GM23338 (cell line): Measurements from ENCODE around the gene SLC25A10. TPM values are rescaled to one million over a fixed set of nuclear protein-coding genes. Genes with fewer than 3 reads are reported as not detected.

Source experiments
- ATAC-seq: fragments of 200-7000 bp; cut with Tn5 transposase; 3 replicates; pipeline ENCODE4 v1.9.1; 2020
- DNase-seq: peaks from one replicate; pipeline ENCODE4 v3.0.0-alpha.2; 2015; ENCODE audit warnings: low spot score
- H2AFZ ChIP-seq: fragments of 200-600 bp; sonication (generic); 2 replicates; pipeline ENCODE4 v1.8.0; 2016; ENCODE audit warnings: antibody characterized with exemption, mild to moderate bottlenecking, moderate library complexity
- H3F3A ChIP-seq: fragments of 200-600 bp; sonication (generic); replicated peaks from 2 replicates; pipeline ENCODE4 v1.8.0; 2017; ENCODE audit warnings: antibody characterized with exemption, mixed run types, low read depth
- H3K27ac ChIP-seq: fragments of 200-600 bp; sonication (generic); 2 replicates; pipeline ENCODE4 v1.6.1; 2016; ENCODE audit warnings: low read depth
- H3K27me3 ChIP-seq: fragments of 200-600 bp; sonication (generic); 2 replicates; pipeline ENCODE4 v1.8.0; 2016; ENCODE audit warnings: mild to moderate bottlenecking, mixed run types, moderate library complexity; ENCODE audit not compliant: insufficient read depth
- H3K36me3 ChIP-seq: fragments of 200-600 bp; sonication (generic); 2 replicates; pipeline ENCODE4 v1.8.0; 2016; ENCODE audit warnings: mild to moderate bottlenecking; ENCODE audit not compliant: insufficient read depth
- H3K4me1 ChIP-seq: fragments of 200-600 bp; sonication (generic); 2 replicates; pipeline ENCODE4 v1.8.0; 2016; ENCODE audit warnings: mild to moderate bottlenecking, moderate library complexity; ENCODE audit not compliant: insufficient read depth
- H3K4me2 ChIP-seq: fragments of 200-600 bp; sonication (generic); 2 replicates; pipeline ENCODE4 v1.7.1; 2017; ENCODE audit warnings: mixed run types
- H3K4me3 ChIP-seq: fragments of 200-600 bp; sonication (generic); 2 replicates; pipeline ENCODE4 v1.6.1; 2016; ENCODE audit warnings: mixed run types
- H3K79me2 ChIP-seq: fragments of 200-600 bp; sonication (generic); replicated peaks from 2 replicates; pipeline ENCODE4 v1.8.0; 2017; ENCODE audit warnings: mild to moderate bottlenecking; ENCODE audit not compliant: insufficient read depth
- H3K9me2 ChIP-seq: fragments of 200-600 bp; sonication (generic); 2 replicates; pipeline ENCODE4 v1.8.0; 2017; ENCODE audit not compliant: insufficient read depth
- H4K20me1 ChIP-seq: fragments of 200-600 bp; sonication (generic); replicated peaks from 2 replicates; pipeline ENCODE4 v1.8.0; 2017; ENCODE audit warnings: mild to moderate bottlenecking; ENCODE audit not compliant: insufficient read depth
- H3K27ac Mint-ChIP-seq: 2 replicates; pipeline ENCODE4 v1.8.0; 2020; ENCODE audit warnings: inconsistent platforms, mild to moderate bottlenecking, moderate library complexity, mixed read lengths
- H3K27me3 Mint-ChIP-seq: 3 replicates; pipeline ENCODE4 v1.8.0; 2022; ENCODE audit warnings: low read depth, mild to moderate bottlenecking, moderate library complexity, mixed read lengths, inconsistent platforms; ENCODE audit not compliant: insufficient read depth, poor library complexity
- H3K36me3 Mint-ChIP-seq: 3 replicates; pipeline ENCODE4 v1.8.0; 2021; ENCODE audit warnings: low read depth, mild to moderate bottlenecking, inconsistent platforms, moderate library complexity, mixed read lengths
- H3K4me1 Mint-ChIP-seq: 3 replicates; pipeline ENCODE4 v1.8.0; 2020; ENCODE audit warnings: mild to moderate bottlenecking, inconsistent platforms, mixed read lengths
- H3K4me3 Mint-ChIP-seq: 3 replicates; pipeline ENCODE4 v1.8.0; 2021; ENCODE audit warnings: moderate library complexity, mild to moderate bottlenecking, inconsistent platforms, mixed read lengths
- H3K9me3 Mint-ChIP-seq: 3 replicates; pipeline ENCODE4 v1.8.0; 2020; ENCODE audit warnings: moderate library complexity, mild to moderate bottlenecking, inconsistent platforms, mixed read lengths
- CREB1 ChIP-seq: fragments of 250-450 bp; sonication (Bioruptor Pico); IDR thresholded peaks from 2 replicates; pipeline ENCODE4 v1.5.0; 2020; ENCODE audit warnings: low read depth, mild to moderate bottlenecking, moderate library complexity
- CTCF ChIP-seq, 2 experiments: fragments of 200-600 bp in 1 of 2; sonication (generic) in 1 of 2; conservative IDR thresholded peaks; 2 replicates each; pipeline versions ENCODE4 v1.5.1 to v1.6.1; 2016 to 2017; ENCODE audit warnings: antibody characterized with exemption in 2 of 2, low read depth in 2 of 2, mild to moderate bottlenecking in 2 of 2, moderate library complexity in 1 of 2
- ETS1 ChIP-seq: IDR thresholded peaks from 2 replicates; pipeline ENCODE4 v1.6.1; 2016; ENCODE audit warnings: antibody characterized with exemption
- POLR2AphosphoS5 ChIP-seq: IDR thresholded peaks from 2 replicates; pipeline ENCODE4 v1.6.1; 2016; ENCODE audit warnings: antibody characterized with exemption, low read depth
- polyA plus RNA-seq: library from polyadenylated mRNA; unstranded; fragments of >200 nt; fragmentation: Nextera tagmentation; extraction: Ambion mirVana; gene quantifications from 2 replicates; pipeline ENCODE4 v1.2.1, GENCODE V29; 2016
- total RNA-seq: library from RNA; depleted of rRNA; stranded (reverse); fragments of >200 nt; shearing (Covaris generic); gene quantifications from 2 replicates; pipeline ENCODE4 v1.2.3, GENCODE V29; 2014
- TF ChIP-seq, protein P1 (sequence below): fragments of 250-450 bp; sonication (Bioruptor Pico); IDR thresholded peaks from 2 replicates; pipeline ENCODE4 v1.5.0; 2020; ENCODE audit warnings: mild to moderate bottlenecking, moderate library complexity
- TF ChIP-seq, protein P2 (sequence below): IDR thresholded peaks from one replicate; pipeline ENCODE4 v1.6.1; 2018; ENCODE audit warnings: antibody characterized with exemption; ENCODE audit not compliant: unreplicated experiment

SLC25A10 gene
- total and polyA plus RNA-seq, 2 experiments from 2014 or later: 25.7 to 47.4 TPM

GRCh38 chr17:81706757-81707624 lies 5.1 kb upstream of the SLC25A10 start:
- Histone ChIP-seq H3K4me3 (no peak overlapping the region), H4K20me1 (peaks cover 3% of the 10 kb centered on the region), H3K79me2 (peaks cover 24% of the 10 kb centered on the region), H2AFZ (no peak overlapping the region), H3K4me2 (no peak overlapping the region), H3K27ac (no peak overlapping the region; the same call in 1 of the 2 replicates), H3F3A (peaks cover 42% of the 10 kb centered on the region), H3K4me1 (peaks cover 22% of the 10 kb centered on the region), H3K36me3 (peaks cover 7% of the 10 kb centered on the region), H3K27me3 (no peaks in the 10 kb centered on the region), H3K9me2 (no peaks in the 10 kb centered on the region)
- H3K4me1 Mint-ChIP-seq: peaks cover 23% of the 10 kb centered on the region
- no peak overlapping the region for H3K27ac Mint-ChIP-seq
- DNase-seq (no peak), ATAC-seq (no peak)
- no peaks in the 10 kb centered on the region for H3K9me3 Mint-ChIP-seq
- peaks cover 29% of the 10 kb centered on the region for H3K27me3 Mint-ChIP-seq
- TF ChIP-seq POLR2AphosphoS5 (no peak), CREB1 (CRISPR knock-in tag) (no peak), CTCF (conservative IDR thresholded peaks at IDR 0.05; ENCODE audit: low read depth in 2 of 2) (no peak), ETS1 (no peak)
- TF ChIP-seq, protein P1, sequence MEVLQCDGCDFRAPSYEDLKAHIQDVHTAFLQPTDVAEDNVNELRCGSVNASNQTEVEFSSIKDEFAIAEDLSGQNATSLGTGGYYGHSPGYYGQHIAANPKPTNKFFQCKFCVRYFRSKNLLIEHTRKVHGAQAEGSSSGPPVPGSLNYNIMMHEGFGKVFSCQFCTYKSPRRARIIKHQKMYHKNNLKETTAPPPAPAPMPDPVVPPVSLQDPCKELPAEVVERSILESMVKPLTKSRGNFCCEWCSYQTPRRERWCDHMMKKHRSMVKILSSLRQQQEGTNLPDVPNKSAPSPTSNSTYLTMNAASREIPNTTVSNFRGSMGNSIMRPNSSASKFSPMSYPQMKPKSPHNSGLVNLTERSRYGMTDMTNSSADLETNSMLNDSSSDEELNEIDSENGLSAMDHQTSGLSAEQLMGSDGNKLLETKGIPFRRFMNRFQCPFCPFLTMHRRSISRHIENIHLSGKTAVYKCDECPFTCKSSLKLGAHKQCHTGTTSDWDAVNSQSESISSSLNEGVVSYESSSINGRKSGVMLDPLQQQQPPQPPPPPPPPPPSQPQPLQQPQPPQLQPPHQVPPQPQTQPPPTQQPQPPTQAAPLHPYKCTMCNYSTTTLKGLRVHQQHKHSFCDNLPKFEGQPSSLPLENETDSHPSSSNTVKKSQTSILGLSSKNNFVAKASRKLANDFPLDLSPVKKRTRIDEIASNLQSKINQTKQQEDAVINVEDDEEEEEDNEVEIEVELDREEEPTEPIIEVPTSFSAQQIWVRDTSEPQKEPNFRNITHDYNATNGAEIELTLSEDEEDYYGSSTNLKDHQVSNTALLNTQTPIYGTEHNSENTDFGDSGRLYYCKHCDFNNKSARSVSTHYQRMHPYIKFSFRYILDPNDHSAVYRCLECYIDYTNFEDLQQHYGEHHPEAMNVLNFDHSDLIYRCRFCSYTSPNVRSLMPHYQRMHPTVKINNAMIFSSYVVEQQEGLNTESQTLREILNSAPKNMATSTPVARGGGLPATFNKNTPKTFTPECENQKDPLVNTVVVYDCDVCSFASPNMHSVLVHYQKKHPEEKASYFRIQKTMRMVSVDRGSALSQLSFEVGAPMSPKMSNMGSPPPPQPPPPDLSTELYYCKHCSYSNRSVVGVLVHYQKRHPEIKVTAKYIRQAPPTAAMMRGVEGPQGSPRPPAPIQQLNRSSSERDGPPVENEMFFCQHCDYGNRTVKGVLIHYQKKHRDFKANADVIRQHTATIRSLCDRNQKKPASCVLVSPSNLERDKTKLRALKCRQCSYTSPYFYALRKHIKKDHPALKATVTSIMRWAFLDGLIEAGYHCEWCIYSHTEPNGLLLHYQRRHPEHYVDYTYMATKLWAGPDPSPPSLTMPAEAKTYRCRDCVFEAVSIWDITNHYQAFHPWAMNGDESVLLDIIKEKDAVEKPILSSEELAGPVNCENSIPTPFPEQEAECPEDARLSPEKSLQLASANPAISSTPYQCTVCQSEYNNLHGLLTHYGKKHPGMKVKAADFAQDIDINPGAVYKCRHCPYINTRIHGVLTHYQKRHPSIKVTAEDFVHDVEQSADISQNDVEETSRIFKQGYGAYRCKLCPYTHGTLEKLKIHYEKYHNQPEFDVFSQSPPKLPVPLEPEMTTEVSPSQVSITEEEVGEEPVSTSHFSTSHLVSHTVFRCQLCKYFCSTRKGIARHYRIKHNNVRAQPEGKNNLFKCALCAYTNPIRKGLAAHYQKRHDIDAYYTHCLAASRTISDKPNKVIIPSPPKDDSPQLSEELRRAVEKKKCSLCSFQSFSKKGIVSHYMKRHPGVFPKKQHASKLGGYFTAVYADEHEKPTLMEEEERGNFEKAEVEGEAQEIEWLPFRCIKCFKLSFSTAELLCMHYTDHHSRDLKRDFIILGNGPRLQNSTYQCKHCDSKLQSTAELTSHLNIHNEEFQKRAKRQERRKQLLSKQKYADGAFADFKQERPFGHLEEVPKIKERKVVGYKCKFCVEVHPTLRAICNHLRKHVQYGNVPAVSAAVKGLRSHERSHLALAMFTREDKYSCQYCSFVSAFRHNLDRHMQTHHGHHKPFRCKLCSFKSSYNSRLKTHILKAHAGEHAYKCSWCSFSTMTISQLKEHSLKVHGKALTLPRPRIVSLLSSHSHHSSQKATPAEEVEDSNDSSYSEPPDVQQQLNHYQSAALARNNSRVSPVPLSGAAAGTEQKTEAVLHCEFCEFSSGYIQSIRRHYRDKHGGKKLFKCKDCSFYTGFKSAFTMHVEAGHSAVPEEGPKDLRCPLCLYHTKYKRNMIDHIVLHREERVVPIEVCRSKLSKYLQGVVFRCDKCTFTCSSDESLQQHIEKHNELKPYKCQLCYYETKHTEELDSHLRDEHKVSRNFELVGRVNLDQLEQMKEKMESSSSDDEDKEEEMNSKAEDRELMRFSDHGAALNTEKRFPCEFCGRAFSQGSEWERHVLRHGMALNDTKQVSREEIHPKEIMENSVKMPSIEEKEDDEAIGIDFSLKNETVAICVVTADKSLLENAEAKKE (CRISPR knock-in tag): no peak
- TF ChIP-seq, protein P2, sequence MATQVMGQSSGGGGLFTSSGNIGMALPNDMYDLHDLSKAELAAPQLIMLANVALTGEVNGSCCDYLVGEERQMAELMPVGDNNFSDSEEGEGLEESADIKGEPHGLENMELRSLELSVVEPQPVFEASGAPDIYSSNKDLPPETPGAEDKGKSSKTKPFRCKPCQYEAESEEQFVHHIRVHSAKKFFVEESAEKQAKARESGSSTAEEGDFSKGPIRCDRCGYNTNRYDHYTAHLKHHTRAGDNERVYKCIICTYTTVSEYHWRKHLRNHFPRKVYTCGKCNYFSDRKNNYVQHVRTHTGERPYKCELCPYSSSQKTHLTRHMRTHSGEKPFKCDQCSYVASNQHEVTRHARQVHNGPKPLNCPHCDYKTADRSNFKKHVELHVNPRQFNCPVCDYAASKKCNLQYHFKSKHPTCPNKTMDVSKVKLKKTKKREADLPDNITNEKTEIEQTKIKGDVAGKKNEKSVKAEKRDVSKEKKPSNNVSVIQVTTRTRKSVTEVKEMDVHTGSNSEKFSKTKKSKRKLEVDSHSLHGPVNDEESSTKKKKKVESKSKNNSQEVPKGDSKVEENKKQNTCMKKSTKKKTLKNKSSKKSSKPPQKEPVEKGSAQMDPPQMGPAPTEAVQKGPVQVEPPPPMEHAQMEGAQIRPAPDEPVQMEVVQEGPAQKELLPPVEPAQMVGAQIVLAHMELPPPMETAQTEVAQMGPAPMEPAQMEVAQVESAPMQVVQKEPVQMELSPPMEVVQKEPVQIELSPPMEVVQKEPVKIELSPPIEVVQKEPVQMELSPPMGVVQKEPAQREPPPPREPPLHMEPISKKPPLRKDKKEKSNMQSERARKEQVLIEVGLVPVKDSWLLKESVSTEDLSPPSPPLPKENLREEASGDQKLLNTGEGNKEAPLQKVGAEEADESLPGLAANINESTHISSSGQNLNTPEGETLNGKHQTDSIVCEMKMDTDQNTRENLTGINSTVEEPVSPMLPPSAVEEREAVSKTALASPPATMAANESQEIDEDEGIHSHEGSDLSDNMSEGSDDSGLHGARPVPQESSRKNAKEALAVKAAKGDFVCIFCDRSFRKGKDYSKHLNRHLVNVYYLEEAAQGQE: no peak
- H3K4me3 Mint-ChIP-seq: no peak overlapping the region; the same call in 2 of the 3 replicates
- H3K36me3 Mint-ChIP-seq: peaks cover 46% of the 10 kb centered on the region
